ENCODE measurements around the gene SMAD1.

- TF ChIP-seq CTCF (IDR thresholded peaks at IDR 0.05; ENCODE audit: low read length), result no peak
- TF ChIP-seq EZH2 (optimal IDR thresholded peaks at IDR 0.05; ENCODE audit: low read depth, low read length), result no peak
- TF ChIP-seq EZH2phosphoT487 (IDR thresholded peaks at IDR 0.05; ENCODE audit: low read length), result no peak
These were observed 29.0 kb upstream of the SMAD1 start for GRCh38 chr4:145452447-145453162.

All from MM.1S (cell line).